IPS DF 4.7 (cell line): ENCODE results near the gene FOXI3.
"Not testable (repeated sequence)": the region's sequence is repeated elsewhere in the genome, so short reads cannot be mapped to it uniquely, and the experiment has no call there.

Experiments used
- DNase-seq: peaks from one replicate; pipeline ENCODE4 v3.0.0-alpha.2; 2013; ENCODE audit warnings: low spot score; ENCODE audit errors: extremely low read depth

FOXI3 gene

GRCh38 chr2:88442473-88442872, 10.0 kb downstream of the FOXI3 start:
- DNase-seq, result no peak

- no peak for DNase-seq
Measured at GRCh38 chr2:88442061-88442460, 10.4 kb downstream of the FOXI3 start.

- no peak for DNase-seq
Measured at GRCh38 chr2:88437010-88437409, 15.5 kb downstream of the FOXI3 start.

- DNase-seq, result no peak
Measured at GRCh38 chr2:88429929-88430328, 22.6 kb downstream of the FOXI3 start.

GRCh38 chr2:88423733-88424132, 28.8 kb downstream of the FOXI3 start:
- DNase-seq, result no peak

GRCh38 chr2:88419051-88419450, 33.4 kb downstream of the FOXI3 start:
- DNase-seq, result not testable (repeated sequence)

GRCh38 chr2:88416016-88416663, 36.4 kb downstream of the FOXI3 start:
- DNase-seq, result peak; percentile 44

- DNase-seq, result not testable (repeated sequence)
Measured at GRCh38 chr2:88408870-88409269, 43.6 kb downstream of the FOXI3 start.

- DNase-seq, result no peak
Measured at GRCh38 chr2:88400037-88400767, 52.3 kb downstream of the FOXI3 start.

- DNase-seq, result no peak
Measured at GRCh38 chr2:88398180-88398579, 54.3 kb downstream of the FOXI3 start.
